Measurements from ENCODE around the gene TXLNB.

DNA sequence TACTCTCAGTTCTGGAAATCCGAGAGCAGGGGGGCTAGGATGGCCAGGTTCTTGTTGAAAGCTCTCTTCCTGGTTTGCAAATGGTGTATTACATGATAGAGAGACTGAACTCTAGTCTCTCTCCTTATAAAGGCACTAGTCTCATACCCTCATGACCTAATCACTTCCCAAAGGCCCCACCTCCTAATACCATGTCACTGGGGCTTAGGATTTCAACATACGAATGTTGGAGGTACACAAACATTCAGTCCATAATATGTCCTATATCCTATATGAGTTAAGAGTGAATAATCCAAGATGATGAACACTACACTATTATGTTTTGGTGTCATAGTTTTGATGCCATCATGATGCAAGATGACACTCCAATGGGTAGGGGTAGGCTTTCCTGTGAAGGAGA, 20.0 kb upstream of the TXLNB start:
- TF ChIP-seq, protein P1, sequence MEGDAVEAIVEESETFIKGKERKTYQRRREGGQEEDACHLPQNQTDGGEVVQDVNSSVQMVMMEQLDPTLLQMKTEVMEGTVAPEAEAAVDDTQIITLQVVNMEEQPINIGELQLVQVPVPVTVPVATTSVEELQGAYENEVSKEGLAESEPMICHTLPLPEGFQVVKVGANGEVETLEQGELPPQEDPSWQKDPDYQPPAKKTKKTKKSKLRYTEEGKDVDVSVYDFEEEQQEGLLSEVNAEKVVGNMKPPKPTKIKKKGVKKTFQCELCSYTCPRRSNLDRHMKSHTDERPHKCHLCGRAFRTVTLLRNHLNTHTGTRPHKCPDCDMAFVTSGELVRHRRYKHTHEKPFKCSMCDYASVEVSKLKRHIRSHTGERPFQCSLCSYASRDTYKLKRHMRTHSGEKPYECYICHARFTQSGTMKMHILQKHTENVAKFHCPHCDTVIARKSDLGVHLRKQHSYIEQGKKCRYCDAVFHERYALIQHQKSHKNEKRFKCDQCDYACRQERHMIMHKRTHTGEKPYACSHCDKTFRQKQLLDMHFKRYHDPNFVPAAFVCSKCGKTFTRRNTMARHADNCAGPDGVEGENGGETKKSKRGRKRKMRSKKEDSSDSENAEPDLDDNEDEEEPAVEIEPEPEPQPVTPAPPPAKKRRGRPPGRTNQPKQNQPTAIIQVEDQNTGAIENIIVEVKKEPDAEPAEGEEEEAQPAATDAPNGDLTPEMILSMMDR (IDR thresholded peaks at IDR 0.05) = no peak
- no peak for TF ChIP-seq EZH2 (IDR thresholded peaks at IDR 0.05; ENCODE audit: borderline replicate concordance, insufficient read depth, low read depth, low read length, poor library complexity, severe bottlenecking)

Data from B cell (primary cell).